MCF 10A (cell line): ENCODE results near the gene F7. TPM values are rescaled to one million over a fixed set of nuclear protein-coding genes. Genes with fewer than 3 reads are reported as not detected.

Source experiments
- BruUV-seq: library from RNA; stranded (reverse); fragments of 400-500 nt; replicated peaks from 2 replicates; lab custom pipeline; 2021; lab: Mats Ljungman, UMichigan
- CTCF ChIA-PET: fragments of 300-600 bp; sonication (Branson Sonifier 250); formaldehyde crosslinking; extraction: SDS; loops from one replicate; lab custom pipeline; 2021; ENCODE audit warnings: antibody characterized with exemption, inconsistent platforms; lab: Yijun Ruan, JAX
- POLR2A ChIA-PET: fragments of 300-600, 350-650 bp; sonication (Branson Sonifier 250); formaldehyde crosslinking; extraction: SDS; loops from one replicate; lab custom pipeline; 2020; ENCODE audit warnings: antibody characterized with exemption, inconsistent platforms; lab: Yijun Ruan, JAX
- DNase-seq: peaks from one replicate; pipeline ENCODE4 v3.0.0-alpha.2; 2018; ENCODE audit not compliant: unreplicated experiment
- H3K27ac Mint-ChIP-seq: one replicate; pipeline ENCODE4 v1.8.0; 2022; ENCODE audit warnings: mild to moderate bottlenecking, low read depth, mixed read lengths; ENCODE audit not compliant: unreplicated experiment
- H3K27me3 Mint-ChIP-seq: one replicate; pipeline ENCODE4 v1.8.0; 2022; ENCODE audit warnings: mixed read lengths; ENCODE audit not compliant: insufficient read depth, unreplicated experiment
- H3K36me3 Mint-ChIP-seq: one replicate; pipeline ENCODE4 v1.8.0; 2022; ENCODE audit warnings: mild to moderate bottlenecking, moderate library complexity, mixed read lengths; ENCODE audit not compliant: insufficient read depth, unreplicated experiment
- H3K4me1 Mint-ChIP-seq: one replicate; pipeline ENCODE4 v1.8.0; 2022; ENCODE audit warnings: mixed read lengths; ENCODE audit not compliant: insufficient read depth, unreplicated experiment
- H3K4me3 Mint-ChIP-seq: one replicate; pipeline ENCODE4 v1.8.0; 2022; ENCODE audit warnings: mild to moderate bottlenecking, moderate library complexity, mixed read lengths; ENCODE audit not compliant: unreplicated experiment
- H3K9me3 Mint-ChIP-seq: one replicate; pipeline ENCODE4 v1.8.0; 2022; ENCODE audit warnings: mixed read lengths; ENCODE audit not compliant: unreplicated experiment
- intact Hi-C: fragments of 100-400 bp; cut with micrococcal nuclease; formaldehyde crosslinking; loops from 2 replicates; pipeline ENCODE4 v1.14.1; 2022
- total RNA-seq: library from RNA; stranded (reverse); gene quantifications from 2 replicates; pipeline ENCODE4 v1.2.3, GENCODE V29; 2022
- TF ChIP-seq, protein P1 (sequence below): fragments of 200-600 bp; IDR thresholded peaks from one replicate; pipeline ENCODE4 v1.8.0; 2022; ENCODE audit warnings: antibody characterized with exemption, mild to moderate bottlenecking; ENCODE audit not compliant: unreplicated experiment

F7 gene
- total RNA-seq, 1 experiment from 2014 or later: not detected

DNA sequence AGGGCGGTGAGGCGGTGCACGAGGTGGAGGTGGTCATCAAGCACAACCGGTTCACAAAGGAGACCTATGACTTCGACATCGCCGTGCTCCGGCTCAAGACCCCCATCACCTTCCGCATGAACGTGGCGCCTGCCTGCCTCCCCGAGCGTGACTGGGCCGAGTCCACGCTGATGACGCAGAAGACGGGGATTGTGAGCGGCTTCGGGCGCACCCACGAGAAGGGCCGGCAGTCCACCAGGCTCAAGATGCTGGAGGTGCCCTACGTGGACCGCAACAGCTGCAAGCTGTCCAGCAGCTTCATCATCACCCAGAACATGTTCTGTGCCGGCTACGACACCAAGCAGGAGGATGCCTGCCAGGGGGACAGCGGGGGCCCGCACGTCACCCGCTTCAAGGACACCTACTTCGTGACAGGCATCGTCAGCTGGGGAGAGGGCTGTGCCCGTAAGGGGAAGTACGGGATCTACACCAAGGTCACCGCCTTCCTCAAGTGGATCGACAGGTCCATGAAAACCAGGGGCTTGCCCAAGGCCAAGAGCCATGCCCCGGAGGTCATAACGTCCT is 43.4 kb downstream of the F7 start:
- CTCF ChIA-PET: interaction anchor here (1.5 kb wide), 1 partner anchor 119 kb away, joined by 3 read pairs; no protein-coding TSS in a partner anchor
- Mint-ChIP-seq H3K4me1 (peaks cover 9% of the 10 kb centered on the region), H3K27ac (no peak overlapping the region), H3K27me3 (peaks cover 26% of the 10 kb centered on the region), H3K36me3 (peaks cover 5% of the 10 kb centered on the region), H3K4me3 (no peak overlapping the region), H3K9me3 (peaks cover 8% of the 10 kb centered on the region)
- TF ChIP-seq, protein P1, sequence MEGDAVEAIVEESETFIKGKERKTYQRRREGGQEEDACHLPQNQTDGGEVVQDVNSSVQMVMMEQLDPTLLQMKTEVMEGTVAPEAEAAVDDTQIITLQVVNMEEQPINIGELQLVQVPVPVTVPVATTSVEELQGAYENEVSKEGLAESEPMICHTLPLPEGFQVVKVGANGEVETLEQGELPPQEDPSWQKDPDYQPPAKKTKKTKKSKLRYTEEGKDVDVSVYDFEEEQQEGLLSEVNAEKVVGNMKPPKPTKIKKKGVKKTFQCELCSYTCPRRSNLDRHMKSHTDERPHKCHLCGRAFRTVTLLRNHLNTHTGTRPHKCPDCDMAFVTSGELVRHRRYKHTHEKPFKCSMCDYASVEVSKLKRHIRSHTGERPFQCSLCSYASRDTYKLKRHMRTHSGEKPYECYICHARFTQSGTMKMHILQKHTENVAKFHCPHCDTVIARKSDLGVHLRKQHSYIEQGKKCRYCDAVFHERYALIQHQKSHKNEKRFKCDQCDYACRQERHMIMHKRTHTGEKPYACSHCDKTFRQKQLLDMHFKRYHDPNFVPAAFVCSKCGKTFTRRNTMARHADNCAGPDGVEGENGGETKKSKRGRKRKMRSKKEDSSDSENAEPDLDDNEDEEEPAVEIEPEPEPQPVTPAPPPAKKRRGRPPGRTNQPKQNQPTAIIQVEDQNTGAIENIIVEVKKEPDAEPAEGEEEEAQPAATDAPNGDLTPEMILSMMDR: no peak
- POLR2A ChIA-PET: no interaction called here
- DNase-seq: no peak
- no TSS peak for BruUV-seq
- intact Hi-C loops: no loop called here

DNA sequence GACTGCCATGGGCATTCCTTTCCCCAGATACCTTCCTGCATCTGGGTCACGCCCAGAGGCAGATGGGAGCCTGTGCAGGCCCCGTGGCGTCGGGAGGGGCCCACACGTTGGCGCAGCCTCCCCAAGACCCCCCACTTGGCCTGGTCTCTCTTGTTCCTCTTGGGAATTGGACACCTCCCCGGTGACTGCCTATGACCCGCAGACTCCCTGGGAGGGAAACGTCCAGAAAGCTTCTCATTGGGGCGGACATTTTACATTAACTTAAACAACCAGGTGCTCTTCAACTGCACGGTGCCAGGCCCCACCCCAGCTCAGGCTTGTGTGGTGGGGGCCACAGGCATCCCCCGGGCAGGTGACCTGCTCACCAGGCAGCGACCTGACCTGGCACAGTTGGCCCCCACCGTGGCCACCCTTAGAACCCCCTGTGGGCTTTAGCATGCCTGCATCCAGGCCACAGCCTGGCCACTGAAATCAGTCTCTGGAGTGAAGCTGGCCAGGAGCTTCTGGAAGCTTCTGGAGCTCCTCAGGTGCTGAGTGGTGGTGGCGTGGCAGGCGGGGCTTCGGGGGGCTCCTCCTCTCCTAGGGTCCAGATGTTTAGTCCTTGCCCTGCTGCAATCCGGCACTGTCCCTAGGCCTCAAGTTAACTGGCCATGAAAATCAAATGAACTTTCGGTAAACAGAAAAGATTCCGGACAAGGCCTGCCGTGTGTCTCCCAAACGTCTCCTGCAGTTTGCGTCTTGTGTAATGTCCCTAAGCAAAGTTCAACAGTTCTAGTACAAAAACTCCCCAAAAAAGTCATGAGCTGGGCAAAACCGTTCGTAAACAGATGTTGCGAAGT is 44.3 kb downstream of the F7 start:
- no TSS peak for BruUV-seq
- intact Hi-C loops: loop anchor here (10.0 kb wide), 1 partner anchor 245 kb away; no protein-coding TSS in a partner anchor
- DNase-seq: no peak
- Mint-ChIP-seq H3K27ac (no peak overlapping the region), H3K4me1 (peaks cover 9% of the 10 kb centered on the region), H3K36me3 (peaks cover 5% of the 10 kb centered on the region), H3K4me3 (no peak overlapping the region), H3K9me3 (peaks cover 8% of the 10 kb centered on the region), H3K27me3 (peaks cover 26% of the 10 kb centered on the region)
- CTCF ChIA-PET: no interaction called here
- TF ChIP-seq, protein P1: no peak
- POLR2A ChIA-PET: no interaction called here

DNA sequence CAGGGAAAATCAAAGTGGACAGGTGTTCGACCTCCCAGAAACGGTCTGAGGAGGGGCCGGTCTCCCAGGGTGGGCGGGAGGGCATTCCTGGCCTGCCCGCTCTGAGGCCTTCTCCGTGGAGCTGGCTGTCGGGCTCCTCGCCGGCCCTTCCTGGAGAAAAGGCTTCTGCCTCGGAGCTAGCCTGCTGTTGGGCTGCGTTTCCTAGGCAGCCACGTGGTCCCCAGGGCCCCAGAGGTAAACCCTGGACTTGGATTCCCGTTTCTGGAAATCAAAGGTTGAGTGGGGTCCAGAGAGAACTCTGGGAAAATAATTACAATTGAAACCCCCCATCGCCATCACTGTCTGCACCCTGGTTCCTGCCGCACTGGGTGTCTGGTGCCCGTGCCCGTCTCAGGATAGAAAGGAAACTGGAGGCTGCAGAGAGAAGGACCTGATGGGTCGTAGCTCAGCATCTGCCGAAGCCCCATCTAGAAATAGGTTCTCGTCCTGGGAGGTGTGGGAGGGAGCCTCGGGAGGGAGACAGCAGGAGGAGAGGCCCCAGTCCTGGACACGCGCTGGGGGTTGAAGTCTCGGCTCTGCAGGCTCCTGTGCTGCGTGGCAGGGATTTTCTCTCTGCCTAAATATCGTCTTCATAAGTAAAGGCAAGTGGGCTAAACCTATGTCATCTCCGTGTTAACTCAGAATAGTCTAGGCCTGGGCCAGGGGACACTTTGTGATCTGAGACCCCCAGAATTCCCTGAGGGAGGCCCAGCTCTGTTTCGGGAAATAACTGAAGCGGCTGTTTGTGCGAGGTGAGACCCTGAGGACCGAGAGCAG is 45.2 kb downstream of the F7 start:
- peaks cover 9% of the 10 kb centered on the region for H3K4me1 Mint-ChIP-seq
- BruUV-seq: no TSS peak
- peaks cover 18% of the 10 kb centered on the region for H3K27me3 Mint-ChIP-seq
- POLR2A ChIA-PET: no interaction called here
- CTCF ChIA-PET: no interaction called here
- DNase-seq: no peak
- intact Hi-C loops: loop anchor here (10.0 kb wide), 1 partner anchor 244 kb away; no protein-coding TSS in a partner anchor
- H3K36me3 Mint-ChIP-seq: peaks cover 5% of the 10 kb centered on the region
- H3K4me3 Mint-ChIP-seq: no peak overlapping the region
- H3K27ac Mint-ChIP-seq: no peak overlapping the region
- H3K9me3 Mint-ChIP-seq: peaks cover 8% of the 10 kb centered on the region
- TF ChIP-seq, protein P1: no peak
